C4-2B (cell line): ENCODE measurements around the gene DOCK9.

Source experiments
- ZFX ChIP-seq: fragments of 450-650 bp; IDR thresholded peaks from 2 replicates; pipeline ENCODE4 v1.6.1; 2017
- TF ChIP-seq, protein P1 (sequence below): fragments of 450-650 bp; conservative IDR thresholded peaks from 2 replicates; pipeline ENCODE4 v1.5.1; 2017; ENCODE audit warnings: mild to moderate bottlenecking

DNA sequence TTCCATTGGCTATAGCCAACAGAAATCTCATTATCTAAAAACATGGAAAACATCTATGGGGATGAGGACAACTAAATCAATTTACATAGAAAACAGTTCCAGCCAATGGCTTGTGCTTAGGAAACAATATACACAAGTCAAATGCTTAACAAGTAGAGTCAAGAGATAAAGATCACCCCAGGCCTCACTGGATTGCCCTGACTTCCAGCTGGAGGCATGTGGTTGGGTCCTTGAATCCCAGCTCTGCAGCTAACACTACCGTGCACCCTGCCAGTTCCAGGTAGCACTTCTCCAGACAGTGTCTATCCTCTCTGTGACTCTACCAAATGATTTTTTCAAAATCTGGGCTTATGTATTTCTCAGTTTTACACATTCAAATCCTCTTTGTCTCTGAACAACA lies 80.2 kb downstream of the DOCK9 start:
- TF ChIP-seq, protein P1, sequence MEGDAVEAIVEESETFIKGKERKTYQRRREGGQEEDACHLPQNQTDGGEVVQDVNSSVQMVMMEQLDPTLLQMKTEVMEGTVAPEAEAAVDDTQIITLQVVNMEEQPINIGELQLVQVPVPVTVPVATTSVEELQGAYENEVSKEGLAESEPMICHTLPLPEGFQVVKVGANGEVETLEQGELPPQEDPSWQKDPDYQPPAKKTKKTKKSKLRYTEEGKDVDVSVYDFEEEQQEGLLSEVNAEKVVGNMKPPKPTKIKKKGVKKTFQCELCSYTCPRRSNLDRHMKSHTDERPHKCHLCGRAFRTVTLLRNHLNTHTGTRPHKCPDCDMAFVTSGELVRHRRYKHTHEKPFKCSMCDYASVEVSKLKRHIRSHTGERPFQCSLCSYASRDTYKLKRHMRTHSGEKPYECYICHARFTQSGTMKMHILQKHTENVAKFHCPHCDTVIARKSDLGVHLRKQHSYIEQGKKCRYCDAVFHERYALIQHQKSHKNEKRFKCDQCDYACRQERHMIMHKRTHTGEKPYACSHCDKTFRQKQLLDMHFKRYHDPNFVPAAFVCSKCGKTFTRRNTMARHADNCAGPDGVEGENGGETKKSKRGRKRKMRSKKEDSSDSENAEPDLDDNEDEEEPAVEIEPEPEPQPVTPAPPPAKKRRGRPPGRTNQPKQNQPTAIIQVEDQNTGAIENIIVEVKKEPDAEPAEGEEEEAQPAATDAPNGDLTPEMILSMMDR: no peak
- TF ChIP-seq ZFX: no peak
